H1 (cell line): ENCODE results near the gene TRIM71. TPM values are rescaled to one million over a fixed set of nuclear protein-coding genes. Genes with fewer than 3 reads are reported as not detected.

ENCODE experiments used
- ASH2L ChIP-seq: fragments of 200-600, 300-600 bp; sonication (generic); IDR thresholded peaks from one replicate; pipeline ENCODE4 v1.7.1; 2017; ENCODE audit warnings: low read length
- BACH1 ChIP-seq: IDR thresholded peaks from 2 replicates; pipeline ENCODE4 v1.6.1; 2012; ENCODE audit warnings: low read length, improper control_type of control experiment
- BCL11A ChIP-seq, 2 experiments: IDR thresholded peaks; one replicate each; pipeline ENCODE4 v1.6.1; 2011; ENCODE audit warnings: low read depth in 2 of 2, low read length in 2 of 2, mild to moderate bottlenecking in 2 of 2
- BRCA1 ChIP-seq: IDR thresholded peaks from 2 replicates; pipeline ENCODE4 v1.6.1; 2012; ENCODE audit warnings: low read depth, low read length, improper control_type of control experiment
- CHD1 ChIP-seq: IDR thresholded peaks from 2 replicates; pipeline ENCODE4 v1.6.1; 2012; ENCODE audit warnings: low read depth, low read length, improper control_type of control experiment
- CHD2 ChIP-seq: IDR thresholded peaks from 2 replicates; pipeline ENCODE4 v1.6.1; 2012; ENCODE audit warnings: low read length, improper control_type of control experiment
- CTBP2 ChIP-seq: IDR thresholded peaks from 2 replicates; pipeline ENCODE4 v1.7.0; 2011; ENCODE audit warnings: borderline replicate concordance, mild to moderate bottlenecking, moderate library complexity, mixed read lengths, low read length; ENCODE audit not compliant: insufficient read depth, insufficient read length
- EP300 ChIP-seq, 2 experiments: IDR thresholded peaks; 1 replicate in 1 of 2; 2 replicates in 1 of 2; pipeline ENCODE4 v1.6.1; 2011 to 2012; ENCODE audit warnings: low read depth in 2 of 2, low read length in 2 of 2, mild to moderate bottlenecking in 2 of 2, borderline replicate concordance in 1 of 2, inconsistent platforms in 1 of 2, moderate library complexity in 1 of 2
- KDM4A ChIP-seq: IDR thresholded peaks from one replicate; pipeline ENCODE4 v1.7.1; 2012; ENCODE audit warnings: low read depth, mild to moderate bottlenecking, moderate library complexity, low read length, inconsistent platforms; ENCODE audit not compliant: severe bottlenecking
- PHF8 ChIP-seq: fragments of 200-600 bp; sonication (generic); conservative IDR thresholded peaks from 2 replicates; pipeline ENCODE4 v1.7.1; 2012; ENCODE audit warnings: low read depth, mild to moderate bottlenecking, inconsistent platforms, low read length, moderate library complexity
- POLR2A ChIP-seq, 2 experiments: IDR thresholded peaks; 1 replicate in 1 of 2; 2 replicates in 1 of 2; pipeline ENCODE4 v1.6.1; 2011; ENCODE audit warnings: low read depth in 2 of 2, low read length in 2 of 2, mild to moderate bottlenecking in 2 of 2; ENCODE audit errors: control extremely low read depth in 1 of 2
- POU5F1 ChIP-seq: IDR thresholded peaks from 2 replicates; pipeline ENCODE4 v1.6.1; 2011; ENCODE audit warnings: low read depth, mild to moderate bottlenecking, low read length, moderate library complexity
- RNF2 ChIP-seq: fragments of 200-900, 300-1000 bp; sonication (generic); IDR thresholded peaks from 2 replicates; pipeline ENCODE4 v1.7.1; 2016; ENCODE audit warnings: borderline replicate concordance, low read depth, mild to moderate bottlenecking, antibody characterized with exemption, low read length; ENCODE audit not compliant: poor library complexity, severe bottlenecking; ENCODE audit errors: missing control alignments
- SAP30 ChIP-seq: fragments of 300-600 bp; sonication (generic); IDR thresholded peaks from 2 replicates; pipeline ENCODE4 v1.7.1; 2012; ENCODE audit warnings: low read length, moderate library complexity, mild to moderate bottlenecking, inconsistent platforms; ENCODE audit not compliant: insufficient read depth, insufficient replicate concordance
- SIN3A ChIP-seq, 2 experiments: IDR thresholded peaks in 1 of 2; conservative IDR thresholded peaks in 1 of 2; 2 replicates each; pipeline ENCODE4 v1.6.1; 2011 to 2012; ENCODE audit warnings: low read length in 2 of 2, improper control_type of control experiment in 1 of 2, low read depth in 1 of 2, mild to moderate bottlenecking in 1 of 2
- SP1 ChIP-seq: IDR thresholded peaks from 2 replicates; pipeline ENCODE4 v1.6.1; 2011; ENCODE audit warnings: low read depth, low read length
- YY1 ChIP-seq: IDR thresholded peaks from 2 replicates; pipeline ENCODE4 v1.6.1; 2011; ENCODE audit warnings: low read depth, mild to moderate bottlenecking, low read length
- ZNF274 ChIP-seq: IDR thresholded peaks from 2 replicates; pipeline ENCODE4 v1.7.0; 2012; ENCODE audit warnings: low read length, borderline replicate concordance; ENCODE audit errors: extremely low read depth
- polyA plus RNA-seq, 7 experiments: library from polyadenylated mRNA; depleted of rRNA in 3 of 7; stranded (reverse) in 5 of 7; unstranded in 2 of 7; fragments of >200 nt in 5 of 7; fragments of 200-250 nt in 2 of 7; gene quantifications; 1 replicate in 5 of 7; 2 replicates in 1 of 7; 4 replicates in 1 of 7; pipeline versions ENCODE4 v1.2.1 to v1.2.3, GENCODE V29; 2011 to 2013; ENCODE audit warnings: missing spikeins in 2 of 7, mixed read lengths in 2 of 7
- total RNA-seq: library from RNA; stranded (reverse); fragmentation: NEBNext Ultra II Directional; extraction: Animal tissue kit (Norgen Biotek cat#: 25700); gene quantifications from 2 replicates; pipeline ENCODE4 v1.2.1, GENCODE V29; 2021
- TF ChIP-seq, protein P1 (sequence below): IDR thresholded peaks from 2 replicates; pipeline ENCODE4 v1.6.1; 2011; ENCODE audit warnings: low read length, improper control_type of control experiment
- TF ChIP-seq, protein P2 (sequence below): IDR thresholded peaks from 2 replicates; pipeline ENCODE4 v1.6.1; 2012; ENCODE audit warnings: inconsistent platforms

Gene TRIM71
- total and polyA plus RNA-seq, 2 of the 8 experiments (the other 6 are each of a cell fraction or from before 2014, with no cell fraction given): 53.7 to 293 TPM

- TF ChIP-seq SAP30: no peak
- no peak for TF ChIP-seq ZNF274
- TF ChIP-seq KDM4A: no peak
- no peak for TF ChIP-seq BCL11A (IDR thresholded peaks at IDR 0.05; ENCODE audit: low read depth in 2 of 2, low read length in 2 of 2)
- no peak for TF ChIP-seq CHD1
- TF ChIP-seq, protein P1, sequence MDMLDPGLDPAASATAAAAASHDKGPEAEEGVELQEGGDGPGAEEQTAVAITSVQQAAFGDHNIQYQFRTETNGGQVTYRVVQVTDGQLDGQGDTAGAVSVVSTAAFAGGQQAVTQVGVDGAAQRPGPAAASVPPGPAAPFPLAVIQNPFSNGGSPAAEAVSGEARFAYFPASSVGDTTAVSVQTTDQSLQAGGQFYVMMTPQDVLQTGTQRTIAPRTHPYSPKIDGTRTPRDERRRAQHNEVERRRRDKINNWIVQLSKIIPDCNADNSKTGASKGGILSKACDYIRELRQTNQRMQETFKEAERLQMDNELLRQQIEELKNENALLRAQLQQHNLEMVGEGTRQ: no peak
- TF ChIP-seq SIN3A (conservative IDR thresholded peaks at IDR 0.05 in 1 of 2, IDR thresholded peaks at IDR 0.05 in 1 of 2; ENCODE audit: low read depth in 1 of 2, low read length in 2 of 2): peak in 1 of 2 experiments; percentile 37; a peak in 1 of 4 replicates
- TF ChIP-seq POLR2A (IDR thresholded peaks at IDR 0.05; ENCODE audit: control extremely low read depth in 1 of 2, low read depth in 2 of 2, low read length in 2 of 2): peak; percentile 48 to 57; a peak in 2 of 3 replicates
- no peak for TF ChIP-seq CTBP2
- no peak for TF ChIP-seq RNF2
- TF ChIP-seq, protein P2, sequence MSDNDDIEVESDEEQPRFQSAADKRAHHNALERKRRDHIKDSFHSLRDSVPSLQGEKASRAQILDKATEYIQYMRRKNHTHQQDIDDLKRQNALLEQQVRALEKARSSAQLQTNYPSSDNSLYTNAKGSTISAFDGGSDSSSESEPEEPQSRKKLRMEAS: peak; percentile 77
- no peak for TF ChIP-seq CHD2
- no peak for TF ChIP-seq YY1
- TF ChIP-seq PHF8: no peak
- no peak for TF ChIP-seq ASH2L
- no peak for TF ChIP-seq BRCA1
- TF ChIP-seq POU5F1: no peak
- peak; percentile 89 for TF ChIP-seq SP1
- TF ChIP-seq EP300 (IDR thresholded peaks at IDR 0.05; ENCODE audit: borderline replicate concordance in 1 of 2, low read depth in 2 of 2, low read length in 2 of 2): no peak
- TF ChIP-seq BACH1: no peak
- TF ChIP-seq, all 59 proteins: peak for 8
Observed at GRCh38 chr3:32837789-32838188, 20.0 kb downstream of the TRIM71 start (continued).
